Smooth muscle cell (in vitro differentiated cells): ENCODE results near the gene CLDN25. TPM values are rescaled to one million over a fixed set of nuclear protein-coding genes. Genes with fewer than 3 reads are reported as not detected.

Experiments used
- DNase-seq: peaks from one replicate; lab custom pipeline; 2025; ENCODE audit not compliant: unreplicated experiment; lab: John Stamatoyannopoulos, UW
- H2AFZ ChIP-seq: fragments of 200-600 bp; sonication (generic); 2 replicates; pipeline ENCODE4 v1.6.0; 2016; ENCODE audit warnings: antibody characterized with exemption, low read depth, mild to moderate bottlenecking
- H3F3A ChIP-seq: fragments of 200-600 bp; sonication (generic); 2 replicates; pipeline ENCODE4 v1.6.0; 2017; ENCODE audit warnings: antibody characterized with exemption, low read depth
- H3K27ac ChIP-seq: fragments of 200-600 bp; sonication (generic); 2 replicates; pipeline ENCODE4 v1.5.1; 2016; ENCODE audit warnings: low read depth, mild to moderate bottlenecking
- H3K27me3 ChIP-seq: fragments of 200-600 bp; sonication (generic); 2 replicates; pipeline ENCODE4 v1.6.1; 2016; ENCODE audit warnings: low read depth, mild to moderate bottlenecking
- H3K36me3 ChIP-seq: fragments of 200-600 bp; sonication (generic); 2 replicates; pipeline ENCODE4 v1.5.1; 2016; ENCODE audit warnings: low read depth
- H3K4me1 ChIP-seq: fragments of 200-600 bp; sonication (generic); 2 replicates; pipeline ENCODE4 v1.5.1; 2016; ENCODE audit warnings: low read depth
- H3K4me2 ChIP-seq: fragments of 200-600 bp; sonication (generic); 2 replicates; pipeline ENCODE4 v1.6.0; 2016; ENCODE audit warnings: mild to moderate bottlenecking
- H3K4me3 ChIP-seq: fragments of 200-600 bp; sonication (generic); 2 replicates; pipeline ENCODE4 v1.5.1; 2016; ENCODE audit warnings: mild to moderate bottlenecking
- H3K79me2 ChIP-seq: fragments of 200-600 bp; sonication (generic); 2 replicates; pipeline ENCODE4 v1.6.0; 2016; ENCODE audit warnings: low read depth, mild to moderate bottlenecking
- H3K9ac ChIP-seq: fragments of 200-600 bp; sonication (generic); 2 replicates; pipeline ENCODE4 v1.6.0; 2016; ENCODE audit warnings: low read depth
- H3K9me3 ChIP-seq: fragments of 200-600 bp; sonication (generic); replicated peaks from 2 replicates; pipeline ENCODE4 v1.5.1; 2016; ENCODE audit warnings: low read depth
- H4K20me1 ChIP-seq: fragments of 200-600 bp; sonication (generic); 2 replicates; pipeline ENCODE4 v1.6.0; 2016; ENCODE audit warnings: low read depth
- CTCF ChIP-seq: fragments of 200-600 bp; sonication (generic); IDR thresholded peaks from 2 replicates; pipeline ENCODE4 v1.5.1; 2017; ENCODE audit warnings: borderline replicate concordance, mild to moderate bottlenecking, antibody characterized with exemption; ENCODE audit not compliant: insufficient read depth, poor library complexity, severe bottlenecking
- WGBS: methylation state at CpG from one replicate; pipeline ENCODE4 v1.1.7; 2016; ENCODE audit warnings: low lambda C conversion rate; 5-methylcytosine and 5-hydroxymethylcytosine counted together
- polyA plus RNA-seq: library from polyadenylated mRNA; unstranded; fragments of >200 nt; fragmentation: Nextera tagmentation; extraction: Ambion mirVana; gene quantifications from 2 replicates; pipeline ENCODE4 v1.2.1, GENCODE V29; 2016
- total RNA-seq: library from RNA; depleted of rRNA; stranded (reverse); fragments of >200 nt; gene quantifications from 2 replicates; pipeline ENCODE4 v1.2.3, GENCODE V29; 2014

Gene CLDN25
- total and polyA plus RNA-seq, 2 experiments from 2014 or later, result not detected

- Histone ChIP-seq H3K9ac (no peak overlapping the region), H2AFZ (no peak overlapping the region), H3K27ac (no peak overlapping the region), H3K27me3 (no peaks in the 10 kb centered on the region), H3K79me2 (no peaks in the 10 kb centered on the region), H3K4me1 (peaks cover 12% of the 10 kb centered on the region), H3K4me2 (no peak overlapping the region), H4K20me1 (no peaks in the 10 kb centered on the region), H3K9me3 (no peaks in the 10 kb centered on the region), H3K4me3 (no peak overlapping the region), H3K36me3 (no peaks in the 10 kb centered on the region), H3F3A (no peaks in the 10 kb centered on the region)
- no peak for TF ChIP-seq CTCF
- DNase-seq, result no peak
- 98% methylated on average over 3 of the region's 3 CpGs for WGBS
Measured at GRCh38 chr11:113818426-113818825, 38.8 kb downstream of the CLDN25 start.

GRCh38 chr11:113827477-113827876 lies 47.9 kb downstream of the CLDN25 start:
- H3K36me3 ChIP-seq, result peaks cover 19% of the 10 kb centered on the region

GRCh38 chr11:113828191-113828590 lies 48.6 kb downstream of the CLDN25 start:
- Histone ChIP-seq H4K20me1 (no peaks in the 10 kb centered on the region), H3K27ac (no peak overlapping the region), H3K27me3 (no peaks in the 10 kb centered on the region), H3K9me3 (no peaks in the 10 kb centered on the region), H2AFZ (no peak overlapping the region), H3K4me3 (no peak overlapping the region), H3K9ac (no peak overlapping the region), H3K36me3 (peaks cover 19% of the 10 kb centered on the region), H3K4me2 (no peak overlapping the region), H3F3A (no peaks in the 10 kb centered on the region), H3K4me1 (peaks cover 5% of the 10 kb centered on the region), H3K79me2 (no peaks in the 10 kb centered on the region)
- TF ChIP-seq CTCF, result no peak
- 91% methylated on average over 1 of the region's 1 CpG for WGBS
- no peak for DNase-seq

More at GRCh38 chr11:113827477-113827876, 47.9 kb downstream of the CLDN25 start:
- H3K27me3 ChIP-seq, result no peaks in the 10 kb centered on the region
- no peak overlapping the region for H2AFZ ChIP-seq
- no peak overlapping the region for H3K4me2 ChIP-seq
- TF ChIP-seq CTCF, result no peak
- no peak overlapping the region for H3K4me3 ChIP-seq
- no peaks in the 10 kb centered on the region for H3K4me1 ChIP-seq
- 97% methylated on average over 3 of the region's 3 CpGs for WGBS
- no peak for DNase-seq
- H3K9me3 ChIP-seq, result no peaks in the 10 kb centered on the region
- H3K27ac ChIP-seq, result no peak overlapping the region
- no peak overlapping the region for H3K9ac ChIP-seq
- H3F3A ChIP-seq, result no peaks in the 10 kb centered on the region
- H3K79me2 ChIP-seq, result no peaks in the 10 kb centered on the region
- no peaks in the 10 kb centered on the region for H4K20me1 ChIP-seq

GRCh38 chr11:113829751-113830150 lies 50.2 kb downstream of the CLDN25 start:
- Histone ChIP-seq H3F3A (no peaks in the 10 kb centered on the region), H3K27ac (no peak overlapping the region), H4K20me1 (no peaks in the 10 kb centered on the region), H3K79me2 (no peaks in the 10 kb centered on the region), H3K9me3 (no peaks in the 10 kb centered on the region), H3K9ac (no peak overlapping the region), H3K4me2 (no peak overlapping the region), H3K4me1 (peaks cover 5% of the 10 kb centered on the region), H2AFZ (no peak overlapping the region), H3K4me3 (no peak overlapping the region), H3K36me3 (peaks cover 21% of the 10 kb centered on the region), H3K27me3 (no peaks in the 10 kb centered on the region)
- no peak for DNase-seq
- 95% methylated on average over 2 of the region's 2 CpGs for WGBS
- TF ChIP-seq CTCF, result no peak
